ENCODE data around the gene CKLF.

The CKLF gene

GRCh38 chr16:66524601-66525164 is 27.7 kb upstream of the CKLF start:
- Histone ChIP-seq H3K9ac (ENCODE audit: low read length) (no peak overlapping the region), H3K4ac (ENCODE audit: low read depth in 1 of 2, low read length in 2 of 2) (no peak overlapping the region), H3K4me3 (ENCODE audit: insufficient read depth in 1 of 2, low read depth in 1 of 2, low read length in 2 of 2) (no peak overlapping the region), H2BK15ac (ENCODE audit: low read depth, poor library complexity, severe bottlenecking) (no peak overlapping the region), H3K18ac (ENCODE audit: low read depth in 1 of 2, low read length in 2 of 2) (no peak overlapping the region), H2AFZ (ENCODE audit: low read depth, low read length) (no peak overlapping the region), H3K9me3 (ENCODE audit: control insufficient read depth, low read length) (no peaks in the 10 kb centered on the region), H3K23ac (ENCODE audit: low read length in 2 of 2) (peak overlapping the region in 1 of 2 experiments; percentile 27), H2AK5ac (ENCODE audit: low read length, severe bottlenecking) (peak overlapping the region; percentile 20), H2BK120ac (ENCODE audit: low read depth, low read length) (no peak overlapping the region), H3K14ac (ENCODE audit: low read length in 2 of 2) (no peak overlapping the region), H2BK12ac (ENCODE audit: low read length in 2 of 2) (no peak overlapping the region), H3K27me3 (ENCODE audit: control insufficient read depth in 1 of 2, insufficient read depth in 1 of 2, low read length in 2 of 2) (no peaks in the 10 kb centered on the region), H3K4me2 (ENCODE audit: low read length, poor library complexity, severe bottlenecking) (no peak overlapping the region), H2BK5ac (ENCODE audit: low read depth, low read length, poor library complexity, severe bottlenecking) (no peak overlapping the region), H3K79me1 (replicated peaks; ENCODE audit: low read length, poor library complexity, severe bottlenecking) (peaks cover 13% of the 10 kb centered on the region), H4K8ac (ENCODE audit: low read length) (no peak overlapping the region), H3K36me3 (ENCODE audit: control insufficient read depth in 1 of 2, insufficient read depth in 2 of 2, low read depth in 1 of 2, low read length in 2 of 2) (peaks cover 70% of the 10 kb centered on the region in 2 experiments), H3K4me1 (ENCODE audit: control insufficient read depth, insufficient read depth, low read depth, low read length) (peaks cover 26% of the 10 kb centered on the region), H3K27ac (ENCODE audit: low read length, poor library complexity, severe bottlenecking) (peak overlapping the region; percentile 7), H4K91ac (ENCODE audit: low read length) (no peak overlapping the region)
- WGBS = 83% methylated on average over 6 of the region's 6 CpGs
- no peak for DNase-seq

- H4K8ac ChIP-seq (ENCODE audit: low read length) = no peak overlapping the region
- H3K36me3 ChIP-seq (ENCODE audit: control insufficient read depth in 1 of 2, insufficient read depth in 2 of 2, low read depth in 1 of 2, low read length in 2 of 2) = peaks cover 67 to 74% of the 10 kb centered on the region in 2 experiments
- no peak overlapping the region for H2AFZ ChIP-seq (ENCODE audit: low read depth, low read length)
- H3K9ac ChIP-seq (ENCODE audit: low read length) = no peak overlapping the region
- no peak overlapping the region for H4K91ac ChIP-seq (ENCODE audit: low read length)
- no peak overlapping the region for H3K23ac ChIP-seq (ENCODE audit: low read length in 2 of 2)
- no peak overlapping the region for H3K4ac ChIP-seq (ENCODE audit: low read depth in 1 of 2, low read length in 2 of 2)
- no peak overlapping the region for H2BK120ac ChIP-seq (ENCODE audit: low read depth, low read length)
- no peak overlapping the region for H3K14ac ChIP-seq (ENCODE audit: low read length in 2 of 2)
- H2AK5ac ChIP-seq (ENCODE audit: low read length, severe bottlenecking) = peak overlapping the region; percentile 55
- H2BK12ac ChIP-seq (ENCODE audit: low read length in 2 of 2) = no peak overlapping the region
- no peak overlapping the region for H3K27ac ChIP-seq (ENCODE audit: low read length, poor library complexity, severe bottlenecking)
- peak; percentile 37 for DNase-seq
- no peak overlapping the region for H2BK5ac ChIP-seq (ENCODE audit: low read depth, low read length, poor library complexity, severe bottlenecking)
- no peak overlapping the region for H3K18ac ChIP-seq (ENCODE audit: low read depth in 1 of 2, low read length in 2 of 2)
- H3K9me3 ChIP-seq (ENCODE audit: control insufficient read depth, low read length) = no peaks in the 10 kb centered on the region
- 97% methylated on average over 8 of the region's 9 CpGs for WGBS
- H2BK15ac ChIP-seq (ENCODE audit: low read depth, poor library complexity, severe bottlenecking) = no peak overlapping the region
- no peak overlapping the region for H3K4me2 ChIP-seq (ENCODE audit: low read length, poor library complexity, severe bottlenecking)
- H3K79me1 ChIP-seq (replicated peaks; ENCODE audit: low read length, poor library complexity, severe bottlenecking) = peaks cover 5% of the 10 kb centered on the region
- H3K4me1 ChIP-seq (ENCODE audit: control insufficient read depth, insufficient read depth, low read depth, low read length) = peaks cover 24% of the 10 kb centered on the region
- no peaks in the 10 kb centered on the region for H3K27me3 ChIP-seq (ENCODE audit: control insufficient read depth in 1 of 2, insufficient read depth in 1 of 2, low read length in 2 of 2)
- H3K4me3 ChIP-seq (ENCODE audit: insufficient read depth in 1 of 2, low read depth in 1 of 2, low read length in 2 of 2) = no peak overlapping the region
Observed at GRCh38 chr16:66525396-66526180, 26.8 kb upstream of the CKLF start.

- WGBS = 95% methylated on average over 5 of the region's 5 CpGs
- Histone ChIP-seq H3K23ac (ENCODE audit: low read length in 2 of 2) (no peak overlapping the region), H3K9ac (ENCODE audit: low read length) (no peak overlapping the region), H3K4me1 (ENCODE audit: control insufficient read depth, insufficient read depth, low read depth, low read length) (peaks cover 6% of the 10 kb centered on the region), H2AK5ac (ENCODE audit: low read length, severe bottlenecking) (no peak overlapping the region), H2AFZ (ENCODE audit: low read depth, low read length) (no peak overlapping the region), H3K18ac (ENCODE audit: low read depth in 1 of 2, low read length in 2 of 2) (no peak overlapping the region), H3K4ac (ENCODE audit: low read depth in 1 of 2, low read length in 2 of 2) (no peak overlapping the region), H4K8ac (ENCODE audit: low read length) (no peak overlapping the region), H3K27me3 (ENCODE audit: control insufficient read depth in 1 of 2, insufficient read depth in 1 of 2, low read length in 2 of 2) (no peaks in the 10 kb centered on the region), H3K27ac (ENCODE audit: low read length, poor library complexity, severe bottlenecking) (no peak overlapping the region), H3K9me3 (ENCODE audit: control insufficient read depth, low read length) (no peaks in the 10 kb centered on the region), H3K36me3 (ENCODE audit: control insufficient read depth in 1 of 2, insufficient read depth in 2 of 2, low read depth in 1 of 2, low read length in 2 of 2) (peaks cover 61 to 83% of the 10 kb centered on the region in 2 experiments), H3K79me1 (replicated peaks; ENCODE audit: low read length, poor library complexity, severe bottlenecking) (peaks cover 3% of the 10 kb centered on the region), H3K4me2 (ENCODE audit: low read length, poor library complexity, severe bottlenecking) (no peak overlapping the region), H2BK12ac (ENCODE audit: low read length in 2 of 2) (no peak overlapping the region), H2BK5ac (ENCODE audit: low read depth, low read length, poor library complexity, severe bottlenecking) (no peak overlapping the region), H2BK120ac (ENCODE audit: low read depth, low read length) (no peak overlapping the region), H4K91ac (ENCODE audit: low read length) (no peak overlapping the region), H2BK15ac (ENCODE audit: low read depth, poor library complexity, severe bottlenecking) (no peak overlapping the region), H3K4me3 (ENCODE audit: insufficient read depth in 1 of 2, low read depth in 1 of 2, low read length in 2 of 2) (no peak overlapping the region), H3K14ac (ENCODE audit: low read length in 2 of 2) (no peak overlapping the region)
- no peak for DNase-seq
Observed at GRCh38 chr16:66528294-66528693, 24.1 kb upstream of the CKLF start.

GRCh38 chr16:66529475-66529874 is 22.9 kb upstream of the CKLF start:
- no peak overlapping the region for H3K4me2 ChIP-seq (ENCODE audit: low read length, poor library complexity, severe bottlenecking)
- H3K9ac ChIP-seq (ENCODE audit: low read length) = no peak overlapping the region
- H3K4ac ChIP-seq (ENCODE audit: low read depth in 1 of 2, low read length in 2 of 2) = no peak overlapping the region
- H3K14ac ChIP-seq (ENCODE audit: low read length in 2 of 2) = no peak overlapping the region
- no peak overlapping the region for H2BK12ac ChIP-seq (ENCODE audit: low read length in 2 of 2)
- H3K23ac ChIP-seq (ENCODE audit: low read length in 2 of 2) = no peak overlapping the region
- no peak overlapping the region for H2BK5ac ChIP-seq (ENCODE audit: low read depth, low read length, poor library complexity, severe bottlenecking)
- H4K91ac ChIP-seq (ENCODE audit: low read length) = no peak overlapping the region
- no peak overlapping the region for H2AFZ ChIP-seq (ENCODE audit: low read depth, low read length)
- H3K36me3 ChIP-seq (ENCODE audit: control insufficient read depth in 1 of 2, insufficient read depth in 2 of 2, low read depth in 1 of 2, low read length in 2 of 2) = peaks cover 59 to 80% of the 10 kb centered on the region in 2 experiments
- DNase-seq = no peak
- H2BK15ac ChIP-seq (ENCODE audit: low read depth, poor library complexity, severe bottlenecking) = no peak overlapping the region
- no peaks in the 10 kb centered on the region for H3K9me3 ChIP-seq (ENCODE audit: control insufficient read depth, low read length)
- no peak overlapping the region for H3K27ac ChIP-seq (ENCODE audit: low read length, poor library complexity, severe bottlenecking)
- peaks cover 5% of the 10 kb centered on the region for H3K79me1 ChIP-seq (replicated peaks; ENCODE audit: low read length, poor library complexity, severe bottlenecking)
- no peak overlapping the region for H2AK5ac ChIP-seq (ENCODE audit: low read length, severe bottlenecking)
- no peaks in the 10 kb centered on the region for H3K27me3 ChIP-seq (ENCODE audit: control insufficient read depth in 1 of 2, insufficient read depth in 1 of 2, low read length in 2 of 2)
- H3K18ac ChIP-seq (ENCODE audit: low read depth in 1 of 2, low read length in 2 of 2) = no peak overlapping the region
- no peak overlapping the region for H2BK120ac ChIP-seq (ENCODE audit: low read depth, low read length)
- no peak overlapping the region for H3K4me3 ChIP-seq (ENCODE audit: insufficient read depth in 1 of 2, low read depth in 1 of 2, low read length in 2 of 2)
- H4K8ac ChIP-seq (ENCODE audit: low read length) = no peak overlapping the region
- H3K4me1 ChIP-seq (ENCODE audit: control insufficient read depth, insufficient read depth, low read depth, low read length) = peaks cover 6% of the 10 kb centered on the region
- WGBS = 95% methylated on average over 6 of the region's 6 CpGs
